WTC11 (cell line): Measurements from ENCODE around the gene RPS29. TPM values are rescaled to one million over a fixed set of nuclear protein-coding genes. Genes with fewer than 3 reads are reported as not detected.

ENCODE experiments used
- ATAC-seq: fragments of 200-7000 bp; cut with Tn5 transposase; 2 replicates; pipeline ENCODE4 v1.10.0; 2021; ENCODE audit warnings: mild to moderate bottlenecking, moderate library complexity
- CTCF ChIA-PET: fragments of 300-600 bp; sonication (Branson Sonifier 250); formaldehyde crosslinking; loops from one replicate; lab custom pipeline; 2021; ENCODE audit warnings: antibody characterized with exemption; lab: Charles Lee
- POLR2A ChIA-PET: fragments of 350-600 bp; sonication (Branson Sonifier 250); formaldehyde crosslinking; loops from one replicate; lab custom pipeline; 2021; ENCODE audit warnings: antibody characterized with exemption; lab: Charles Lee
- DNase-seq: peaks from one replicate; pipeline ENCODE4 v3.0.0; 2021; ENCODE audit warnings: low spot score
- H3K27ac Mint-ChIP-seq: 2 replicates; pipeline ENCODE4 v1.8.0; 2021; ENCODE audit warnings: mixed read lengths
- H3K27me3 Mint-ChIP-seq: 2 replicates; pipeline ENCODE4 v1.8.0; 2021; ENCODE audit warnings: low read depth, mild to moderate bottlenecking, moderate library complexity, mixed read lengths
- H3K36me3 Mint-ChIP-seq: 2 replicates; pipeline ENCODE4 v1.8.0; 2021; ENCODE audit warnings: mixed read lengths
- H3K4me1 Mint-ChIP-seq: 2 replicates; pipeline ENCODE4 v1.8.0; 2022; ENCODE audit warnings: mixed read lengths
- H3K4me3 Mint-ChIP-seq: 2 replicates; pipeline ENCODE4 v1.8.0; 2021; ENCODE audit warnings: mild to moderate bottlenecking, moderate library complexity, mixed read lengths
- H3K9me3 Mint-ChIP-seq: 2 replicates; pipeline ENCODE4 v1.8.0; 2021; ENCODE audit warnings: mixed read lengths
- ESRRA ChIP-seq: sonication (generic); formaldehyde crosslinking; IDR thresholded peaks from 2 replicates; pipeline ENCODE4 v1.8.1; 2022; ENCODE audit warnings: mild to moderate bottlenecking, missing genetic modification reagents, borderline replicate concordance
- GABPB1 ChIP-seq: sonication (generic); formaldehyde crosslinking; IDR thresholded peaks from 2 replicates; pipeline ENCODE4 v1.8.1; 2023; ENCODE audit warnings: mild to moderate bottlenecking, missing genetic modification reagents
- GTF2I ChIP-seq: fragments of 250-450 bp; sonication (Bioruptor Pico); conservative IDR thresholded peaks from 2 replicates; pipeline ENCODE4 v1.4.0; 2021; ENCODE audit warnings: mild to moderate bottlenecking
- NFATC4 ChIP-seq: fragments of 250-450 bp; sonication (Bioruptor Pico); IDR thresholded peaks from 2 replicates; pipeline ENCODE4 v1.9.0; 2021; ENCODE audit warnings: mild to moderate bottlenecking
- SMAD3 ChIP-seq: sonication (generic); formaldehyde crosslinking; IDR thresholded peaks from 2 replicates; pipeline ENCODE4 v1.8.0; 2022; ENCODE audit warnings: missing genetic modification reagents, mild to moderate bottlenecking, borderline replicate concordance
- ZBTB21 ChIP-seq: sonication (generic); formaldehyde crosslinking; IDR thresholded peaks from 2 replicates; pipeline ENCODE4 v1.8.1; 2023; ENCODE audit warnings: mild to moderate bottlenecking, missing genetic modification reagents, borderline replicate concordance
- ZNF263 ChIP-seq: sonication (generic); formaldehyde crosslinking; IDR thresholded peaks from 2 replicates; pipeline ENCODE4 v1.8.1; 2022; ENCODE audit warnings: low read depth, mild to moderate bottlenecking, moderate library complexity, missing genetic modification reagents
- ZNF317 ChIP-seq: sonication (generic); formaldehyde crosslinking; IDR thresholded peaks from 2 replicates; pipeline ENCODE4 v1.8.1; 2023; ENCODE audit warnings: low read depth, mild to moderate bottlenecking, moderate library complexity, missing genetic modification reagents, borderline replicate concordance
- total RNA-seq: library from RNA; stranded (reverse); gene quantifications from 3 replicates; pipeline ENCODE4 v1.2.3, GENCODE V29; 2021
- TF ChIP-seq, protein P1 (sequence below): fragments of 250-450 bp; sonication (Bioruptor Pico); IDR thresholded peaks from 2 replicates; pipeline ENCODE4 v2.1.2; 2022; ENCODE audit warnings: mild to moderate bottlenecking, moderate library complexity
- TF ChIP-seq, protein P2 (sequence below): sonication (generic); formaldehyde crosslinking; IDR thresholded peaks from 2 replicates; pipeline ENCODE4 v1.8.0; 2022; ENCODE audit warnings: missing genetic modification reagents
- TF ChIP-seq, protein P3 (sequence below): sonication (generic); formaldehyde crosslinking; IDR thresholded peaks from 2 replicates; pipeline ENCODE4 v1.8.0; 2022; ENCODE audit warnings: mild to moderate bottlenecking, missing genetic modification reagents
- TF ChIP-seq, protein P4 (sequence below): fragments of 250-450 bp; sonication (Bioruptor Pico); IDR thresholded peaks from 2 replicates; pipeline ENCODE4 v1.8.0; 2021; ENCODE audit warnings: mild to moderate bottlenecking
- TF ChIP-seq, protein P5 (sequence below): sonication (generic); formaldehyde crosslinking; IDR thresholded peaks from 2 replicates; pipeline ENCODE4 v1.8.1; 2022; ENCODE audit warnings: low read depth, missing genetic modification reagents, borderline replicate concordance

The RPS29 gene
- total RNA-seq, 1 experiment from 2014 or later = 2,168 TPM

DNA sequence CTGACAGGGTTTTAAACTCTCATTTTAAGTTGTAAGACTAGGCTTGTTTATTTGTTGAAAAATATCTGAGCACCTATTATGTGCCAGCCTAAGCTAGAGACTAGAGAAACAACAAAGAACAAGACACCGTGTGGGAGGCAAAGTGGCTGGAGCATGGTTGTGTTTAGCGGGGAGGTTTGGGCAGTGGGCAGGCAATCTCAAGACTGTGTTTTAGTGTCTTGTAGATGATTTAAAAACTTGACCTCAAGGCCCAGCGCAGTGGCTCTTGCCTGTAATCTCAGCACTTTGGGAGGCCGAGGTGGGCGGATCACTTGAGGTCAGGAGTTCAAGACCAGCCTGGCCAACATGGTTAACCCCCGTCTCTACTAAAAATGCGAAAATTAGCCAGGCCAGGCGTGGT is 26.5 kb upstream of the RPS29 start (continued):
- TF ChIP-seq NFATC4 (CRISPR knock-in tag) (no peak), ZBTB21 (CRISPR knock-in tag) (no peak)
- TF ChIP-seq, protein P1, sequence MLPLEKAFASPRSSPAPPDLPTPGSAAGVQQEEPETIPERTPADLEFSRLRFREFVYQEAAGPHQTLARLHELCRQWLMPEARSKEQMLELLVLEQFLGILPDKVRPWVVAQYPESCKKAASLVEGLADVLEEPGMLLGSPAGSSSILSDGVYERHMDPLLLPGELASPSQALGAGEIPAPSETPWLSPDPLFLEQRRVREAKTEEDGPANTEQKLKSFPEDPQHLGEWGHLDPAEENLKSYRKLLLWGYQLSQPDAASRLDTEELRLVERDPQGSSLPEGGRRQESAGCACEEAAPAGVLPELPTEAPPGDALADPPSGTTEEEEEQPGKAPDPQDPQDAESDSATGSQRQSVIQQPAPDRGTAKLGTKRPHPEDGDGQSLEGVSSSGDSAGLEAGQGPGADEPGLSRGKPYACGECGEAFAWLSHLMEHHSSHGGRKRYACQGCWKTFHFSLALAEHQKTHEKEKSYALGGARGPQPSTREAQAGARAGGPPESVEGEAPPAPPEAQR = no peak

DNA sequence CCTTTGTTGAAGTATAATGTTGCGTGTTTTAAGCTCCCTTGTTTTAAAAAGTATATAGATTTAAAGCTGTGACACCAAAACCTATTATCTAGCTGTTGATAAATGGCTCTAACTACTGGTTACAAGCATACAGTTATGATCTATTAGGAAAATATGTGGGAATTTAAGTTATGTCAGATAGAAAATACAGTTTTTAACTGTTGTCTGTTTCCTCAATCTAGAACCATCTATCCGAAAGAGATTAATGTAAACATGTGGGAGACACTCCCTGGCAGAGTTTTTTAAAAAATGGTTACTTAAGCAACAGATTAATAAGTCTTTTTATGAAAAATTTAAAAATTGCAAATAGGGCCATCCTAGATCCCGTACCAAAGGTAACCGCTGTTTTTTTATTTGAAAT is 26.1 kb upstream of the RPS29 start:
- DNase-seq (no peak), ATAC-seq (no peak)
- POLR2A ChIA-PET = interaction anchor here (0.8 kb wide), 1 partner anchor 9 kb away, joined by 6 read pairs; the partner anchor contains the start of gene MGAT2
- CTCF ChIA-PET = interaction anchor here (1.0 kb wide), 1 partner anchor 9 kb away, joined by 3 read pairs; the partner anchor contains the start of genes MGAT2 and RPL36AL
- peaks cover 13% of the 10 kb centered on the region for H3K36me3 Mint-ChIP-seq
- H3K27ac Mint-ChIP-seq = peak overlapping the region; percentile 43; the same call in 1 of the 2 replicates
- H3K27me3 Mint-ChIP-seq = no peaks in the 10 kb centered on the region
- H3K4me1 Mint-ChIP-seq = no peaks in the 10 kb centered on the region
- TF ChIP-seq, protein P2, sequence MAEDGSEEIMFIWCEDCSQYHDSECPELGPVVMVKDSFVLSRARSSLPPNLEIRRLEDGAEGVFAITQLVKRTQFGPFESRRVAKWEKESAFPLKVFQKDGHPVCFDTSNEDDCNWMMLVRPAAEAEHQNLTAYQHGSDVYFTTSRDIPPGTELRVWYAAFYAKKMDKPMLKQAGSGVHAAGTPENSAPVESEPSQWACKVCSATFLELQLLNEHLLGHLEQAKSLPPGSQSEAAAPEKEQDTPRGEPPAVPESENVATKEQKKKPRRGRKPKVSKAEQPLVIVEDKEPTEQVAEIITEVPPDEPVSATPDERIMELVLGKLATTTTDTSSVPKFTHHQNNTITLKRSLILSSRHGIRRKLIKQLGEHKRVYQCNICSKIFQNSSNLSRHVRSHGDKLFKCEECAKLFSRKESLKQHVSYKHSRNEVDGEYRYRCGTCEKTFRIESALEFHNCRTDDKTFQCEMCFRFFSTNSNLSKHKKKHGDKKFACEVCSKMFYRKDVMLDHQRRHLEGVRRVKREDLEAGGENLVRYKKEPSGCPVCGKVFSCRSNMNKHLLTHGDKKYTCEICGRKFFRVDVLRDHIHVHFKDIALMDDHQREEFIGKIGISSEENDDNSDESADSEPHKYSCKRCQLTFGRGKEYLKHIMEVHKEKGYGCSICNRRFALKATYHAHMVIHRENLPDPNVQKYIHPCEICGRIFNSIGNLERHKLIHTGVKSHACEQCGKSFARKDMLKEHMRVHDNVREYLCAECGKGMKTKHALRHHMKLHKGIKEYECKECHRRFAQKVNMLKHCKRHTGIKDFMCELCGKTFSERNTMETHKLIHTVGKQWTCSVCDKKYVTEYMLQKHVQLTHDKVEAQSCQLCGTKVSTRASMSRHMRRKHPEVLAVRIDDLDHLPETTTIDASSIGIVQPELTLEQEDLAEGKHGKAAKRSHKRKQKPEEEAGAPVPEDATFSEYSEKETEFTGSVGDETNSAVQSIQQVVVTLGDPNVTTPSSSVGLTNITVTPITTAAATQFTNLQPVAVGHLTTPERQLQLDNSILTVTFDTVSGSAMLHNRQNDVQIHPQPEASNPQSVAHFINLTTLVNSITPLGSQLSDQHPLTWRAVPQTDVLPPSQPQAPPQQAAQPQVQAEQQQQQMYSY (CRISPR knock-in tag) = no peak
- TF ChIP-seq GTF2I (CRISPR knock-in tag) (no peak), ZNF317 (CRISPR knock-in tag) (no peak)
- TF ChIP-seq, protein P3, sequence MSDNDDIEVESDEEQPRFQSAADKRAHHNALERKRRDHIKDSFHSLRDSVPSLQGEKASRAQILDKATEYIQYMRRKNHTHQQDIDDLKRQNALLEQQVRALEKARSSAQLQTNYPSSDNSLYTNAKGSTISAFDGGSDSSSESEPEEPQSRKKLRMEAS (CRISPR knock-in tag) = no peak
- TF ChIP-seq, all 79 proteins: peak for 0
- H3K4me3 Mint-ChIP-seq = no peak overlapping the region
- no peaks in the 10 kb centered on the region for H3K9me3 Mint-ChIP-seq

- ATAC-seq = no peak
- H3K27ac Mint-ChIP-seq = no peak overlapping the region
- no peaks in the 10 kb centered on the region for H3K27me3 Mint-ChIP-seq
- TF ChIP-seq ZNF263 (CRISPR knock-in tag) (no peak), ESRRA (CRISPR knock-in tag) (no peak), GABPB1 (CRISPR knock-in tag) (no peak), SMAD3 (CRISPR knock-in tag) (no peak)
- TF ChIP-seq, protein P4, sequence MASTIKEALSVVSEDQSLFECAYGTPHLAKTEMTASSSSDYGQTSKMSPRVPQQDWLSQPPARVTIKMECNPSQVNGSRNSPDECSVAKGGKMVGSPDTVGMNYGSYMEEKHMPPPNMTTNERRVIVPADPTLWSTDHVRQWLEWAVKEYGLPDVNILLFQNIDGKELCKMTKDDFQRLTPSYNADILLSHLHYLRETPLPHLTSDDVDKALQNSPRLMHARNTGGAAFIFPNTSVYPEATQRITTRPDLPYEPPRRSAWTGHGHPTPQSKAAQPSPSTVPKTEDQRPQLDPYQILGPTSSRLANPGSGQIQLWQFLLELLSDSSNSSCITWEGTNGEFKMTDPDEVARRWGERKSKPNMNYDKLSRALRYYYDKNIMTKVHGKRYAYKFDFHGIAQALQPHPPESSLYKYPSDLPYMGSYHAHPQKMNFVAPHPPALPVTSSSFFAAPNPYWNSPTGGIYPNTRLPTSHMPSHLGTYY (CRISPR knock-in tag) = no peak
- TF ChIP-seq, protein P5, sequence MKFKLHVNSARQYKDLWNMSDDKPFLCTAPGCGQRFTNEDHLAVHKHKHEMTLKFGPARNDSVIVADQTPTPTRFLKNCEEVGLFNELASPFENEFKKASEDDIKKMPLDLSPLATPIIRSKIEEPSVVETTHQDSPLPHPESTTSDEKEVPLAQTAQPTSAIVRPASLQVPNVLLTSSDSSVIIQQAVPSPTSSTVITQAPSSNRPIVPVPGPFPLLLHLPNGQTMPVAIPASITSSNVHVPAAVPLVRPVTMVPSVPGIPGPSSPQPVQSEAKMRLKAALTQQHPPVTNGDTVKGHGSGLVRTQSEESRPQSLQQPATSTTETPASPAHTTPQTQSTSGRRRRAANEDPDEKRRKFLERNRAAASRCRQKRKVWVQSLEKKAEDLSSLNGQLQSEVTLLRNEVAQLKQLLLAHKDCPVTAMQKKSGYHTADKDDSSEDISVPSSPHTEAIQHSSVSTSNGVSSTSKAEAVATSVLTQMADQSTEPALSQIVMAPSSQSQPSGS (CRISPR knock-in tag) = no peak
- H3K9me3 Mint-ChIP-seq = no peaks in the 10 kb centered on the region
- CTCF ChIA-PET = no interaction called here
- no peak for DNase-seq
- POLR2A ChIA-PET = no interaction called here
- peaks cover 24% of the 10 kb centered on the region for H3K36me3 Mint-ChIP-seq
- H3K4me3 Mint-ChIP-seq = no peak overlapping the region
- no peaks in the 10 kb centered on the region for H3K4me1 Mint-ChIP-seq
These were observed 21.4 kb upstream of the RPS29 start for GRCh38 chr14:49607583-49607982.
